Right forelimb (tissue), 1 donor: Measurements from ENCODE around the gene TMEM80.

Experiments
- DNase-seq: peaks from one replicate; pipeline ENCODE4 v3.0.0-alpha.2; 2018

Gene TMEM80

GRCh38 chr11:702462-703461, 7.1 kb downstream of the TMEM80 start:
- peak; percentile 39 for DNase-seq

DNA sequence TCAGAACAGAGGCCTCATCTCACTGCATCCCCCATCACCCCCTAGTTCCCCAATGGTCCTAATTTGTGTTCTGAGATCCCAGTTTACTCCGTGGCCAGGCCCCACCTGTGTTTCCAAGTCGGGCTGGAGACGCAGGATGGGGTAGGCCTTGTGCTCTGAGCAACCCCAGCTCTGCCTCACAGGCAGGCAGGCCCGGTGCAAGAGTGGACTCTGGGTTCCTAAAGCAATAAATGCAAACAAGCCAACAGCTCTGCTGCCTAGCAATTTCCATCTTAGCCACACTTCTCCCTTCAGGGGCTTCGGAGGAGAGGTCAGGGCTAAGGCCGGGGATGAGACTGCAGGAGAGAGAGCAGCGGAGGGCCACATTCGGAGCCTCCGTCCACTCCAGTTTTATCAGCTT, 7.9 kb downstream of the TMEM80 start:
- DNase-seq: no peak

DNA sequence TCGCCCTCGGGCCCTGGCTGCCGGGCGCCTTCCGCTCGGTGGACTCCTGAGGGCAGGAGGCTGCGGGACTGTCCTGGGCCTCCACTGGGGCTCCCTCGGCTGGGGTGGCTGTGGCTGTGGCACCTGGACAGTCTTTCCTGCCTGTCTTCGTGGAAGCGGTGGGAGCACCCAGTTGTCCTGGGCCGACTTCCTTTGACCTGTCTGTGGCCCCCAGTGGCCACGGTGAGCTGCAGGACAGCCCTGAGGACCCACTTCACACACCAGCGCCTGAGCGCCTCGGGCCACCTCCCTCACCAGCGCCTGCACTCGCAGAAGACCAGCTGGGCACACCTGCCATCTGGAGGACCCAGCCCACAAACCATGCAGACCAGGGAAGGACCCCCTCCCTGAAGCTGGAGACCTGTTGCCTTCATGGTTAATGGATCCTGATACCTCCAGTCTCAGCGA, 8.6 kb downstream of the TMEM80 start:
- no peak for DNase-seq

DNA sequence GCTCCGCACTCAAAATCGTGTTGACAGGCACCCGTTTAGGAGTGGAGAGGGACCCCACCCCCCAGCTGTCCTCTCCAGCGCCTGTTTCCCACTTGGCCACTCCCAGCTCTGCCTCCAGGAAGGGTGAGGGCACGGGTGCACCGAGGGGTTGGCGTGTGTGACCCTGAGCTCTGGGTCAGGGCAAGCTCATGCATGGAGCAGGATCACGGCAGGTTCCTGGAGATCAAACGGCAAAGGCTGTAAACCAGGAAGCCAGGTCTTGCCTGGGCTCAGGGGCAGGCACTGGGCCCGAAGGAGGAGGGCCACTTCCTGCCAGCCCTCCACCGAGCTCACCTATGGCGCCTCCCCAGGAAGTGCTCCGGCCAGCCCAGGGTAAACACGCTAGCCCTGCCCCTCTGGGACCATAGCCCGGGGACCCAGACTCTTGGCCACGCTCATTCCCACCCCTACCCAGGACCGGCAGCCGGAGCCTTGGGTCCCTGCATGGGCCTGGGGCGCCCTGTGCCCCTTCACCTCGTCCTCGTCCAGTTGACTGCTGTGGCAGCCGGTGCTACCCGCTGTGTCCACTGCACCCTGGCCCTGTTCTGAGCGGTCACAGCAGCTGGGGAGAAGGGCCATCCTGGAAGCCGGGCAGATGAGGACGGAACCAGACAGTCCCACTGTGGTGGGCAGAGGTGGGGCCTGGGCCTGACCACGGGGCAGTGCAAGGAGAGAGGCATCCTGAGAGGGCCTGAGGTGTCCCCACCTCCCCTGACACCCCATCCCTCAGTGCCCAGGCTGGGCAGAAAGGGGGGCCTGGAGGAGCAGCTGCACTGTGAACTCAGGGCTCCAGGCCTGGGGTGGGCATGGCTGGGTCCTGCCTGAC, 9.4 kb downstream of the TMEM80 start:
- peak; percentile 47 for DNase-seq

DNA sequence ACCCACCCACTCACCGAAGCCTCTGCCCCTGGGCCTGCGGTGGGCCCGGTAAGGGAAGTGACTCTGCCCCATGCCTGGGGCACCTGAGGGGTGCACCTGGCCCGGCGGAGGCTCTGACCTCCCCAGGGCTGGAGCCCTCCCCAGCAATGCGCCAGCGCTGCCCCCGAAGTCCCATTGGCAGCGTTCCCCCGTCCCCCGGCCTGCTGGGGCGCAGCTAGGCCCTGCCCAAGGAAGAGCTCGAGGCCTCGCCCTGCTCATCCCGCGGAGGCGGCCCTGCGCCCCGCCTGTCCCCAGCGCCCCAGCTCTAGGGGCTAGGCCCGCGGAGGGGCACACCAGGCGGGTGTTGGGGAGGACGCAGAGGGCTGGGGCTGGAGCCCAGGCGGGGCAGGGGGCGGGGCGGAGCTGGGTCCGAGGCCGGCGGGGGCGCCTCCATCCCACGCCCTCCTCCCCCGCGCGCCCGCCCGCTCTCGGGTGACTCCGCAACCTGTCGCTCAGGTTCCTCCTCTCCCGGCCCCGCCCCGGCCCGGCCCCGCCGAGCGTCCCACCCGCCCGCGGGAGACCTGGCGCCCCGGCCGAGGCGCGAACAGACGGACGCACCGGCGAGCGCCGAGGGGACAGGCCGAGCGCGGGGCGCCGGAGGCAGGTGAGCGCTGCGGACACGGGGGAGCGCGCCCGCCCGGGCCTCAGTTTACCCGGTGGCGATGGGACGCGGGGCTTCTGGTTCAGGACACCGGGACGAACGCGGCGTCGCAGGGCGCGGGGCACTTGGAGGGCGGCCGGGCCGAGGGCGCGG, 10.2 kb downstream of the TMEM80 start, which contains the start of gene EPS8L2:
Gene EPS8L2, plus strand, starts transcription at position 586 of the 793 bp plus-strand sequence. CDS start 3,177 bp downstream, outside the sequence.
- DNase-seq: no peak

DNA sequence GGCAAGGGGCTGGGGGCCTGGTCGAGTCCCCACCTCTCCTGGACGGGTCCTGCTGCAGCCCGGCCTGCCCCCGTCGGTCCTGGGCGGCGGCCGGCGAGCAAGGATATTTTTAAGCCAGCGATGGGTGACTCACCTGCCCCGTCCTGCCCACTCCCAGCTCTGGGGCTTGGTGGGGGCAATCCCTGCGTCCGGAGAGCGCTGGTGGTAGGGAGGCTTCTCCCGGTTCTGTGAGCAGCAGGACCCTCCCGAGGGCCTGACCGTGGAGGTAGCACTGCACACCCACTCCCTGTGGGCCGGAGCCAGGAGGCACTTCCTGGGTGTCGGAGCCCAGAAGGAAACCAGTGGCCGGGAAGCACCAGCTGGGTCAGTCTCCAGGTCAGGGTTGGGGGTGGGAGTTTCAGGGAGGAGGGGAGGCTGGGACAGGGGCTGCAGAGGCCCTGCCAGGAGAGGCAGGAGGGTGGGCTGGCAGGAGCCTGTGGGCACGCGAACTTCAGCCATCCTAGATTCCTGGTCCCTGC, 10.9 kb downstream of the TMEM80 start:
- peak; percentile 47 for DNase-seq

DNA sequence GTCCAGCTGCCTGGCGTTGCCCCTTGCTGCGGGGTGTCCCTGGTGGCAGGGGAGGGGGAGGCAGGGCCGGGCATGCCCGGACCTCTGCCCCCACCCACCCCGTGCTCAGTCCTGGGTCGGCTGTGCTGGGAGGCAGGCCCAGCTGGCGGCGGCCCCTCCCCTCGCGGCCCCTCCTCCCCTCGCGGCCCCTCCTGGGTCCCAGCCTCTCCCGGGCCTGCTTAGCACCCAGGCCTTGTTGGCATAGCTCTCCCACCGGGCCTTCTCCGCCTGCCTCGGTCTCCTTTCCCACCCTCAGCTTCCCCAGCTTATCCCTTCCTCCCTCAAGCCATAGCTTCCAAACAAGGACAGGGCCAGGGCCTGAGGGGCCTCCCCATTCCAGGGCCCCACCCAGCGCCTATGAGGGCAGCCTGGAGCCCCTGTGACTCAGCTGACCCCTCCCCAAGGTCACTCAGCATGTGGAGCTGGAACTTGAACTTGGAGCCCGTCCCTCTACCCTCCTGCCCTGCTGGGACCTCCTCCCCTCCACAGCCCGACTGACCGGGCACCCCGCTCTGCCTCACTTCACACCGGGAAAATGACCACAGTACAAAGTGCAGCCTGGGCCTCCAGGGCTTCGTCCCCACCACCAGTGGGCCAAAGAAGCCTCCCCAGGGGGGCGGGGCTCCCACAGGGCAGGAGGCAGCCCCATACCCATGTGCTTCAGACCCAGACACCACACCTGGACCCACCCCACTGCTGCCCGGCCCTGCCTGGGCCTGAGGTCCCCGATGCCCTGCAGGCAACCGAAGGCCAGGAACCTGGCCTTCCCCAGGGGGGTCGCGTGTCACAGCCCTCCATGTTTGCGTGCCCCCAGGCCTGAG, 11.6 kb downstream of the TMEM80 start:
- DNase-seq: peak; percentile 46

DNA sequence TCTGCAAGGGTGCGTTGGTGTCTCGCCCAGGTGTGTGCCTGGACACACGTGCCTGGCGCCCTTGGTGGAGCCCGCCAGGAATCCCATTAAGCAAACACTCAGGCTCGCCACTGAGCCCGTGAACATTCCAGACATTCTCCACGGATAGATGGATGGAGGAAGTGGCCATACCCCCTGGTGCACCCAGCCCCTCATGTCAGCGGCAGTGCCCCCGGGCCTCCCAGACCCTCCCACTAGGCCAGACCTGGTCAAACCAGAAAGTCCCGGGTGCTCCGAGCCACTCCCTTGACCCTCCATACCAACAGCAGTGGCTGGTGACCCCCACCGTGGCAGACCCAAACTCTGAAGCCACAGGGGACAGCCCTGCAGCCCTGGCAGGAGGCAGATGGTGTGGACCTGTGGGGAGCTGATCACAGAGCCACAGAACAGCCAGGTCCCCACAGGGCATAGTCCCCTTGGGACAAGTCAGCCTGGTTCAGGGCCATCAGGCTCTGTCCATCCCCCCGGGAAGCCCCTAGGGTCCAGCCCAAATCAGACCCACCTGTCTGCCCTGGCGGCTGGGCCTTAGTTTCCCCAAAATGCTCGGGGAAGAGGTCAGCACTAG, 12.3 kb downstream of the TMEM80 start:
- peak; percentile 43 for DNase-seq

DNA sequence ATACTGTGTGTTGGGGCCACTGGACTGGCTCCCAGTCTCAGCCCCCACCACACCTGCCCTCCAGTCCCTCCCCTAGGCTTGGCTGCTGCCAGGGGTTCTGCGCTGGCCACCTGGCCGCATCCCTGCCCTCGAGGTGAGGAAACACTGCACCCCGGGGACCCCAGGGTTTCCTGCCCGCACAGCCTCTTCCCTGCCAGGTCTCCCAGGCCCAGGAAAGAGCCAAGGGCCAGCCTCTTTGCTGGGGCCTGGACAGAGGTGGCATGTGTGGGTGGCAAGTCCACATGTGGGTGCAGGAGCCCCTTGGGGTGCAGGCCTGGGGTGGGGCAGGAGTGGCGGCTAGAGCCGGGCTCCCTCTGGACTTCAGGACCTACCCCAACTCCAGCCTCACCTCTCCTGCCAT, 12.9 kb downstream of the TMEM80 start:
- no peak for DNase-seq

GRCh38 chr11:709109-709997, 13.7 kb downstream of the TMEM80 start:
- peak; percentile 40 for DNase-seq

GRCh38 chr11:714436-714835, 18.8 kb downstream of the TMEM80 start:
- no peak for DNase-seq

- DNase-seq: no peak
Observed at GRCh38 chr11:719214-720016, 23.8 kb downstream of the TMEM80 start.

- DNase-seq: no peak
Observed at GRCh38 chr11:720017-720641, 24.5 kb downstream of the TMEM80 start.

GRCh38 chr11:720642-721246, 25.1 kb downstream of the TMEM80 start:
- no peak for DNase-seq

GRCh38 chr11:721247-721740, 25.7 kb downstream of the TMEM80 start:
- DNase-seq: no peak

GRCh38 chr11:721741-722345, 26.2 kb downstream of the TMEM80 start:
- no peak for DNase-seq

DNA sequence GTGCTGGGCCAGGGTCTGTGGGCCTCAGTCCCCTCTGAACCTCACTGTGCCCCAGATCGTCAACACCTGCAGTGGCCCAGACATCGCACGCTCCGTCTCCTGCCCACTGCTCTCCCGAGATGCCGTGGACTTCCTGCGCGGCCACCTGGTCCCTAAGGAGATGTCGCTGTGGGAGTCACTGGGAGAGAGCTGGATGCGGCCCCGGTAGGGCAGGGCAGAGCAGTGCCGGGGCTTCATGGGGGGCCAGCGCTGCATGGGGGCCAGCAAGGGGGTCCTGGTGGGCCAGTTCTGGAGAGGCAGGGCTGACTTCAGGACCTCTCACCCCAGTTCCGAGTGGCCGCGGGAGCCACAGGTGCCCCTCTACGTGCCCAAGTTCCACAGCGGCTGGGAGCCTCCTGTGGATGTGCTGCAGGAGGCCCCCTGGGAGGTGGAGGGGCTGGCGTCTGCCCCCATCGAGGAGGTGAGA, 26.8 kb downstream of the TMEM80 start:
- DNase-seq: no peak
